ENCODE measurements around the gene PAQR6.

DNA sequence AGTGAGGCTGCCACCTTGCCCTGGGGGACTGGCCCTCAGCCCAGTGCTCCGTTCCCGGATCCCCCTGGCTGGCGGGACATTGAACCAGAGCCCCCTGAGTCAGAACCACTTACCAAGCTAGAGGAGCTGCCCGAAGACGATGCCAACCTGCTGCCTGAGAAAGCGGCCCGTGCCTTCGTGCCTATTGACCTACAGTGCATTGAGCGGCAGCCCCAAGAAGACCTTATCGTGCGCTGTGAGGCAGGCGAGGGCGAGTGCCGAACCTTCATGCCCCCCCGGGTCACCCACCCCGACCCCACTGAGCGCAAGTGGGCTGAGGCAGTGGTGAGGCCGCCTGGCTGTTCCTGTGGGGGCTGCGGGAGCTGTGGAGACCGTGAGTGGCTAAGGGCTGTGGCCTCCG lies 37.6 kb upstream of the PAQR6 start:
- TF ChIP-seq, protein P1, sequence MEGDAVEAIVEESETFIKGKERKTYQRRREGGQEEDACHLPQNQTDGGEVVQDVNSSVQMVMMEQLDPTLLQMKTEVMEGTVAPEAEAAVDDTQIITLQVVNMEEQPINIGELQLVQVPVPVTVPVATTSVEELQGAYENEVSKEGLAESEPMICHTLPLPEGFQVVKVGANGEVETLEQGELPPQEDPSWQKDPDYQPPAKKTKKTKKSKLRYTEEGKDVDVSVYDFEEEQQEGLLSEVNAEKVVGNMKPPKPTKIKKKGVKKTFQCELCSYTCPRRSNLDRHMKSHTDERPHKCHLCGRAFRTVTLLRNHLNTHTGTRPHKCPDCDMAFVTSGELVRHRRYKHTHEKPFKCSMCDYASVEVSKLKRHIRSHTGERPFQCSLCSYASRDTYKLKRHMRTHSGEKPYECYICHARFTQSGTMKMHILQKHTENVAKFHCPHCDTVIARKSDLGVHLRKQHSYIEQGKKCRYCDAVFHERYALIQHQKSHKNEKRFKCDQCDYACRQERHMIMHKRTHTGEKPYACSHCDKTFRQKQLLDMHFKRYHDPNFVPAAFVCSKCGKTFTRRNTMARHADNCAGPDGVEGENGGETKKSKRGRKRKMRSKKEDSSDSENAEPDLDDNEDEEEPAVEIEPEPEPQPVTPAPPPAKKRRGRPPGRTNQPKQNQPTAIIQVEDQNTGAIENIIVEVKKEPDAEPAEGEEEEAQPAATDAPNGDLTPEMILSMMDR (IDR thresholded peaks at IDR 0.05; ENCODE audit: low read length): no peak
- TF ChIP-seq EZH2phosphoT487 (IDR thresholded peaks at IDR 0.05; ENCODE audit: low read length) (no peak), EZH2 (optimal IDR thresholded peaks at IDR 0.05; ENCODE audit: low read depth, low read length) (no peak)
